Osteoblast (primary cell): ENCODE results near the gene NCAPG2. TPM values are rescaled to one million over a fixed set of nuclear protein-coding genes. Genes with fewer than 3 reads are reported as not detected.

ENCODE experiments used
- DNase-seq: peaks from one replicate; pipeline ENCODE4 v3.0.0; 2011; ENCODE audit warnings: low spot score, mixed read lengths; ENCODE audit not compliant: insufficient read length; ENCODE audit errors: missing footprints
- H2AFZ ChIP-seq: 2 replicates; pipeline ENCODE4 v1.6.0; 2011; ENCODE audit warnings: mild to moderate bottlenecking, low read length
- H3K27ac ChIP-seq: 2 replicates; pipeline ENCODE4 v1.5.1; 2011; ENCODE audit warnings: mild to moderate bottlenecking, low read depth, low read length, moderate library complexity
- H3K27me3 ChIP-seq: 2 replicates; pipeline ENCODE4 v1.6.0; 2012; ENCODE audit warnings: mild to moderate bottlenecking, control low read depth, inconsistent platforms, low read length, moderate library complexity; ENCODE audit not compliant: insufficient read depth
- H3K36me3 ChIP-seq: 2 replicates; pipeline ENCODE4 v1.5.1; 2011; ENCODE audit warnings: mild to moderate bottlenecking, low read length, control low read depth, moderate library complexity; ENCODE audit not compliant: insufficient read depth
- H3K4me1 ChIP-seq: 2 replicates; pipeline ENCODE4 v1.5.1; 2011; ENCODE audit warnings: mild to moderate bottlenecking, low read length, control low read depth, moderate library complexity; ENCODE audit not compliant: insufficient read depth
- H3K4me2 ChIP-seq: 2 replicates; pipeline ENCODE4 v1.6.0; 2011; ENCODE audit warnings: mild to moderate bottlenecking, low read length; ENCODE audit not compliant: insufficient read depth
- H3K4me3 ChIP-seq: fragments of 200-600 bp; sonication (generic); 3 replicates; pipeline ENCODE4 v1.5.1; 2012; ENCODE audit warnings: mild to moderate bottlenecking, low read length, inconsistent platforms; ENCODE audit not compliant: insufficient read depth
- H3K79me2 ChIP-seq: 2 replicates; pipeline ENCODE4 v1.6.0; 2012; ENCODE audit warnings: mild to moderate bottlenecking, low read length, control low read depth, inconsistent platforms; ENCODE audit not compliant: insufficient read depth
- H3K9me3 ChIP-seq: 2 replicates; pipeline ENCODE4 v1.5.1; 2011; ENCODE audit warnings: low read depth, low read length, control low read depth
- H4K20me1 ChIP-seq: 2 replicates; pipeline ENCODE4 v1.6.0; 2012; ENCODE audit warnings: mild to moderate bottlenecking, low read length, control low read depth; ENCODE audit not compliant: insufficient read depth
- total RNA-seq: library from RNA; depleted of rRNA; stranded (reverse); fragments of >200 nt; gene quantifications from 2 replicates; pipeline ENCODE4 v1.2.3, GENCODE V29; 2012
- TF ChIP-seq, protein P1 (sequence below): IDR thresholded peaks from 2 replicates; pipeline ENCODE4 v1.5.1; 2011; ENCODE audit warnings: mild to moderate bottlenecking, low read depth, low read length, moderate library complexity; ENCODE audit errors: extremely low read depth

NCAPG2 gene
- total RNA-seq, 1 donor, result 8.0 TPM

DNA sequence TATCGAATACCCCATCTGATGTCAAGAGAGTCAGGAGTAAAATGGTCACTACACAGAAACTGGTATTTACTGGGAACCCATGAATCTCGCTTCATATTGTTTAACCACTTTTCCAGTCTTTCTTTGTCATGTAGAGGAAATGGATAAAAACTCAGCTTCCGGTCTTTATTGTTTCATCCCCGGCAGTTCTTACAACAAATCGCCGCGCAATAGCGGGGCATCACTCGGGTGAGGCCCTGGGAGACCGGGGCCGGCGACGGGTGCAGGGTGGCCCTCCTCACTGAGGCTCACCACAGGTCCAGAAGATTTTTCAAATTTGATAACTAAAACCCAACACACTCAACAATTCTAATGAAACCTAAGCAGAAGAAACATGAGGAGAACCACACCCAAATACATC lies 81.4 kb downstream of the NCAPG2 start:
- Histone ChIP-seq H2AFZ (no peak overlapping the region), H3K27me3 (no peaks in the 10 kb centered on the region), H3K4me1 (peaks cover under 1% of the 10 kb centered on the region), H4K20me1 (no peaks in the 10 kb centered on the region), H3K27ac (no peak overlapping the region), H3K4me3 (no peak overlapping the region), H3K79me2 (no peaks in the 10 kb centered on the region), H3K9me3 (no peaks in the 10 kb centered on the region), H3K4me2 (no peak overlapping the region), H3K36me3 (no peaks in the 10 kb centered on the region)
- DNase-seq, result no peak
- TF ChIP-seq, protein P1, sequence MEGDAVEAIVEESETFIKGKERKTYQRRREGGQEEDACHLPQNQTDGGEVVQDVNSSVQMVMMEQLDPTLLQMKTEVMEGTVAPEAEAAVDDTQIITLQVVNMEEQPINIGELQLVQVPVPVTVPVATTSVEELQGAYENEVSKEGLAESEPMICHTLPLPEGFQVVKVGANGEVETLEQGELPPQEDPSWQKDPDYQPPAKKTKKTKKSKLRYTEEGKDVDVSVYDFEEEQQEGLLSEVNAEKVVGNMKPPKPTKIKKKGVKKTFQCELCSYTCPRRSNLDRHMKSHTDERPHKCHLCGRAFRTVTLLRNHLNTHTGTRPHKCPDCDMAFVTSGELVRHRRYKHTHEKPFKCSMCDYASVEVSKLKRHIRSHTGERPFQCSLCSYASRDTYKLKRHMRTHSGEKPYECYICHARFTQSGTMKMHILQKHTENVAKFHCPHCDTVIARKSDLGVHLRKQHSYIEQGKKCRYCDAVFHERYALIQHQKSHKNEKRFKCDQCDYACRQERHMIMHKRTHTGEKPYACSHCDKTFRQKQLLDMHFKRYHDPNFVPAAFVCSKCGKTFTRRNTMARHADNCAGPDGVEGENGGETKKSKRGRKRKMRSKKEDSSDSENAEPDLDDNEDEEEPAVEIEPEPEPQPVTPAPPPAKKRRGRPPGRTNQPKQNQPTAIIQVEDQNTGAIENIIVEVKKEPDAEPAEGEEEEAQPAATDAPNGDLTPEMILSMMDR, result no peak

DNA sequence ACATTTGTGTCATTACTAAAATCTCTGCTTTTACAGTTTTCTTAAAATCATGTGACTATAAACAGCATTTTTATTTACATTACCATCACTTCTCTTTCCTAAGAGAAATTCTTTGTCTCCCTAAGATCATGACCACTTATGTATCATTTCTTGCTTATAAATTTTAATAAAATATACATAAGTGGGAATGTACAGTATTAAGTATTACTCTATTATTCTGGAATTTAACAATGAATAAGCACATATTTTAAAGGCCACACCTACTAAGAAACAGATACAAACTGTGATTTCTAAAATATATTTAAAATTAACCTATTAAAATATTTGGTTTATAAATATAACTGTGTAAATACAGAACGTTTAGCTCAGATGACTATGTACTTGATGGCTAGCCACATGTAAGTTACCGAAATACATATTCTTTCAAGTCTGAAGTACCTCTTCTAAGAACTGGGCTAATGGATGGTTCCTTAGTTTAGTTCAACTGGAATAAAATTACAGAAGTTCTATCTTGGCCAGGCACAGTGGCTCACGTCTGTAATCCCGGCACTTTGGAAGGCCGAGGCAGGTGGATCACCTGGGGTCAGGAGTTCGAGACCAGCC lies 83.7 kb downstream of the NCAPG2 start:
- Histone ChIP-seq H3K9me3 (no peaks in the 10 kb centered on the region), H3K27me3 (no peaks in the 10 kb centered on the region), H3K79me2 (no peaks in the 10 kb centered on the region), H3K27ac (no peak overlapping the region), H3K4me2 (no peak overlapping the region), H3K36me3 (no peaks in the 10 kb centered on the region), H4K20me1 (no peaks in the 10 kb centered on the region), H3K4me1 (peaks cover 13% of the 10 kb centered on the region), H3K4me3 (no peak overlapping the region), H2AFZ (no peak overlapping the region)
- TF ChIP-seq, protein P1, result no peak
- no peak for DNase-seq

DNA sequence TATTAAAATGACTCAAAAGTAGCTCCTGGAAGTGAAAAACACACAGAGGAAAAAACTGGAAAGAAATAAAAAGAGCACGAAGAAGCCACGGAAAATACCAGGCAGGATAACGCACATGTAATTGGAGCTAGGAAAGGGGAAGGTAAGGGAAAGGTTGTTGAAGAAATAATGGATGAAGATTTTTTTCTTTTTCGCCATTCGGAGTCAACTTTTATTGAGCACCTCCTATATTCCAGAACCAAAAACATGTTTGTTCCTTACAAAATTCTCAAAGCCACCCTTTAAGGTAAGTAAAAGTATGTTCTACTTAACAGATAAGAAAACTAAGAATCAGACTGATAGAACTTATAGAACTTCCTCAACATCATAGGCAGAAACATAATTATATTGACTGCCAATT lies 84.2 kb downstream of the NCAPG2 start:
- Histone ChIP-seq H3K4me3 (no peak overlapping the region), H3K27ac (no peak overlapping the region)

DNA sequence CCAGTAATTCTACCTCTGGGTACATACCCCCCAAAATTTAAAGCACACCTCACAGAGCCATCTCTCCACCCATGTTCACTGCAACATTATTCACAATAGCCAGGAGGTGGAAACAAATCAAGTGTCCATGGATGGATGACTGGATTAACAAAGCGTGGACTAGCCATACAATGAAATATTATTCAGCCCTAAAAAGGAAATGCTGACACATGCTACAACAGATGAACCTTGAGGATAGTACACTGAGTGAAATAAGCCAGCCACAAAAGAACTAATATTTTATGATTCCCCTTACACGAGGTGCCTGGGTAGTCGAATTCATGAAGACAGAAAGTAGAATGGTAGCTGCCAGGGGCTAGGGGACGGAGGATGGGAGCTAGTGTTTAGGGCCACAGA lies 85.9 kb downstream of the NCAPG2 start:
- Histone ChIP-seq H3K79me2 (no peaks in the 10 kb centered on the region), H3K4me2 (no peak overlapping the region), H3K4me1 (peaks cover 20% of the 10 kb centered on the region), H3K36me3 (no peaks in the 10 kb centered on the region), H2AFZ (no peak overlapping the region), H3K27ac (peak overlapping the region; percentile 62), H3K27me3 (no peaks in the 10 kb centered on the region), H4K20me1 (no peaks in the 10 kb centered on the region), H3K4me3 (no peak overlapping the region), H3K9me3 (no peaks in the 10 kb centered on the region)
- DNase-seq, result no peak
- TF ChIP-seq, protein P1, result no peak

More for the DNA sequence above, 84.2 kb downstream of the NCAPG2 start:
- TF ChIP-seq, protein P1, result no peak
- H3K4me2 ChIP-seq, result no peak overlapping the region
- no peaks in the 10 kb centered on the region for H3K9me3 ChIP-seq
- no peaks in the 10 kb centered on the region for H3K27me3 ChIP-seq
- no peaks in the 10 kb centered on the region for H3K79me2 ChIP-seq
- peaks cover 13% of the 10 kb centered on the region for H3K4me1 ChIP-seq
- no peak overlapping the region for H2AFZ ChIP-seq
- no peak for DNase-seq
- no peaks in the 10 kb centered on the region for H4K20me1 ChIP-seq
- no peaks in the 10 kb centered on the region for H3K36me3 ChIP-seq
